ENCODE data around the gene CLDN20.

CLDN20 gene

DNA sequence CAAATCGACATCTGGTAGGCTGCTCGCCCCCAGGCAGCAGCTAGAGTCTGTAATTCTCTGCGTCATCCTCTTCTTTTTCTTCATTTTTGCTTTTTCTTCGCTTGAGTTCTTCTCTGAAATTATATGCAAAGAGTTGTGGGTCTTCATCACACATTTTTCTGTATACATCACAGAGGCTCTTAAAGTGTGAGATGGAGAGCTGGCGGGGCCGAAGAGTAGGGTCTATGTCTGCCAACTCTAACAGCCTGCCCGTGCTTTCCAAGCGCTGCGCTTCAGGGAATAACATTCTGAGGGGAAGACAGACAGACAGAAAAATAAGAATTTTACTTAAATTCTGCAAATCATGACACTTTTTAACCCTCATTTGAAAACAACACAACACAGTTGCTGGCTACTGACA lies 6.0 kb upstream of the CLDN20 start:
- TF ChIP-seq, protein P1, sequence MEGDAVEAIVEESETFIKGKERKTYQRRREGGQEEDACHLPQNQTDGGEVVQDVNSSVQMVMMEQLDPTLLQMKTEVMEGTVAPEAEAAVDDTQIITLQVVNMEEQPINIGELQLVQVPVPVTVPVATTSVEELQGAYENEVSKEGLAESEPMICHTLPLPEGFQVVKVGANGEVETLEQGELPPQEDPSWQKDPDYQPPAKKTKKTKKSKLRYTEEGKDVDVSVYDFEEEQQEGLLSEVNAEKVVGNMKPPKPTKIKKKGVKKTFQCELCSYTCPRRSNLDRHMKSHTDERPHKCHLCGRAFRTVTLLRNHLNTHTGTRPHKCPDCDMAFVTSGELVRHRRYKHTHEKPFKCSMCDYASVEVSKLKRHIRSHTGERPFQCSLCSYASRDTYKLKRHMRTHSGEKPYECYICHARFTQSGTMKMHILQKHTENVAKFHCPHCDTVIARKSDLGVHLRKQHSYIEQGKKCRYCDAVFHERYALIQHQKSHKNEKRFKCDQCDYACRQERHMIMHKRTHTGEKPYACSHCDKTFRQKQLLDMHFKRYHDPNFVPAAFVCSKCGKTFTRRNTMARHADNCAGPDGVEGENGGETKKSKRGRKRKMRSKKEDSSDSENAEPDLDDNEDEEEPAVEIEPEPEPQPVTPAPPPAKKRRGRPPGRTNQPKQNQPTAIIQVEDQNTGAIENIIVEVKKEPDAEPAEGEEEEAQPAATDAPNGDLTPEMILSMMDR (IDR thresholded peaks at IDR 0.05), result no peak

DNA sequence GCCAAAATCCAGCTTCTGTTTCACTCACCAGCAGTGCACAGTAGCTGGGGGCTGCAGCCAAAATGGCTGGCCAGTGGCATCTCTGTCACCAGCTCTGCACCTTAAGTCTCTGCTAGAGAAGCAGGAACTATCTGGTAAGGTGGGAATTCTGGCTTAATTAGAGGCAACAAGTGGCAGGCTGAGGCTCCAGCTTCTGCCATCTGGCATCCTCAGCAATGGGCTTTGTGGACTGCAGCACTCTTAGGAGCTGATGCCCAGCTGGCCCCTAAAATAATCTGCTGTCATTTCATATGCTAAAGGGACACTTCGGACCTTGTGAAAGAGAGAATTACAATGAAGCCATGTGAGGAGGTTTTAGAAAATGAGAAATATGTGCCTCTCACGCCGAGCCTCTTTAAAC lies 4.6 kb upstream of the CLDN20 start:
- TF ChIP-seq, protein P1 (IDR thresholded peaks at IDR 0.05), result no peak

DNA sequence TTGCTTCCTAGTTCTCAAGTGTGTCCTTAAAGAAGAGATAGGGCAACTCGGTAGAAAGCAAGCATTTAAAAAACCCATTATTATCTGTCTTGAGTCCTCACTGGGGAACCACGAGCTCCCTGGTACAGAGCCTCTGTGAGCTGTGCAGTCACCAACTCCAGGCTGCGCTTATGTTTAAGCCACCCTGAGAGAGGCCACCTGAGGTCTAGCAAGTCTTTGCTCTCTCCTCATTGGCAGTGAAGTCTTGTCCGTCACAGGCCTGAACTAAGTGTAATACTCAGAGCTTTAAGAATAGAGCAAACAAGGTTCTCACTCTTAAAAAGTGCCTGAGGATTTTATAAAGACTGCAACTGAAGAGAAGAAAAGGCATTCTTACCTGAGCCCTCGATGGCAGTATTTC lies 3.9 kb upstream of the CLDN20 start:
- TF ChIP-seq, protein P1 (IDR thresholded peaks at IDR 0.05), result no peak

DNA sequence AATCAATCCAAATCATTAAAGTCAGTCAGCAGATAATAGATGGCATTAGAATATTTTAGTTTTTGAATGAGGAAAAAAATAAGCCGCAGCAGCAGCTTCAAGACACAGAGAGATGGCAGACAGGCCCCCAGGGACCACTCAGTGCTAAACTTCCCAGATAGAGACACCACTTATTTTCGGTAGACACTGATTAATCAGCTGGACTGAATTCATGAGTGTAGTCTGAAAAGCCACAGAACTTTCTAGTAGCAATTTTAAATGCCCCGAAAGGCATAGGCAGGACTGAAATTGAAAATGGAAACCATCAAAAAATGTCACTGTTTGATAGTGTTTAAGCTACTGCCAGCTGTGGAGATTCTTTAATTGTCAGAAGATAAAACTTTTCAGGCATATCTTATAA lies 3.1 kb upstream of the CLDN20 start:
- TF ChIP-seq, protein P1 (IDR thresholded peaks at IDR 0.05), result no peak

DNA sequence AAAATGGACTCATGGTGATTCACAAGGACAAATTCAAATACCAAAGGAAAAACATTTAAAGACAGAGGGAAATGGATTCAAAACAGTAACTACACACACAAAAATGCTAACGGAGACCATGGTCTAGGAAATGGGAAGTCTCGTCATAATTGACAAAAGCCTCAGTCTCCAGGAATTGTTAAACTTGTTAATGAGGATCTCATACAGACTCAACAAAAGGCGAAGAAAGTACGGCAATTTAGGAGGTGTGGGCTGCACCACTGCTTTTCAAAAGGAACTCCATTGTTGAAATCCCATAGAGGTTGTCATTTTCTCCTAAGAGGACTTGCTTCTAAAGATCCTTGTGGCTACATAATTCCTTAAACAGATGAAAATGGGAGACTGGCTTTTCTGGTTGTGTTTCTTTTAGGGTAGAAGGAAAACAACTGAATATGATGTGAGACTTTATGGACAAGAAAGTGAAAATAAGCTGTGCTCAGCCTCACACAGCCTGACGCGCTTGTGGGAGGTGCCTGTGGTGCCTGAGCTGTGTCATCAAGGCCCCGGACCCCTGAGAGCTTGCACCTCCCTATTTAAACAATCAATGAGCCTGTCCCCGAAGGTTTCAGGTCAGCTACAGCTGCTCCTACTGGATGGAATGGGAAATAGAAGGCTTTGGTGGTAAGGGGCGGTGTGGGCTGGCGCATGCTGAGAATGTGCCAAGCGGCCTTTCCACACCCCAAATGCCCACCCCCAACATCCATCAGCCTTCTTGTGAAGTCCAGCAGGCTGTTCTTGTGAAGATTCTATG lies 2.5 kb upstream of the CLDN20 start:
- TF ChIP-seq, protein P1 (IDR thresholded peaks at IDR 0.05), result no peak

DNA sequence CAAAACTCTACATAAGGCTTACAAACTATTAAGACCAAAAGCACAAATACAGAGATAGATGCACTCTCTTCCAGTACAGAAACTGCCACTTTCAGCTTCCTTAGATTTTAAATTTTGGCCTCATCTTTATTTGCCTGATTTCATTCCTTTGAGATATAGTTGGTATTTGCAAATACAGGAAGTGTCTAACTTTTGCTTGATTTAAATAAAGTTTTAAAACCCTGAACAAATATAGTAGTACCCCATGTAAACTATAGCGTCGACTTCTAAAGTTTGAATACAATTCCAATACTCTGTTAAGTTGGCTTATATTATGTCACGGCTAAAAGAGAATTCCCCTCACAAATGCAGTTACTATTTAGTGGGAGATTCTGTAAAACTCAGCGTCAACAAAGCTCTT lies 1.2 kb upstream of the CLDN20 start:
- TF ChIP-seq, protein P1 (IDR thresholded peaks at IDR 0.05), result no peak

DNA sequence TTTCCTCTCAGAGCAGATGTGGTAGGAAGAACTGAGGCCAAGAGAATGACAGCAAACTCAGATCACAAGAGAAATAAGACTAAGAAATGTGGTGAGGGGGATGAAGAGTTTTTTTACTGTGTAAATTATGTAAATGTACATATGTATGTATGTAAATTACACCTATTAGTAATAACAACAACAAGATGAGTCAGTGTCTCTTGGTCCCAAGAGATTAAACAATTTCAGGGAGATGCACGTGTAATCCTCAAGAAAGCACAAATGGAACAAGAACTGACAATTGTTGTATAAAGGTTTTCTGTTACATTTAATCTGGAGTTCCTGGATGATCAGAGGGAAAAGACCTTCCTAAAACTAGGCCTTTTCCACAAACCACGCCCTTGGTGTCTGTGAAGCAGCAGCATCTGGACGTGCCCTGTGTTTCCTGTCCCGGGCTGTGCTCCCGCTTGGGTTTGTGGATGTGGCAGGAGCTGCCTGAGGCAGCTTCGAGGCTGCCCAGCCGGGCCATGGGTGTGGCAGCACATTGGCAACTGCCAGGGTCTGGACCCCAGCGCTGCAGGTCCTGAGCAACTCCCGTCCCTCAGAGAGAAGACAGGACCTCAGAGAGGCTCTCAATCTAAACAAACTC lies 994 bp downstream of the CLDN20 start:
- TF ChIP-seq, protein P1 (IDR thresholded peaks at IDR 0.05), result no peak
